Endothelial cell of umbilical vein (primary cell): ENCODE data around the gene CHRND. TPM values are rescaled to one million over a fixed set of nuclear protein-coding genes. Genes with fewer than 3 reads are reported as not detected.

Experiments used
- BruUV-seq: library from RNA; stranded (reverse); fragments of 400-500 nt; replicated peaks from 2 replicates; lab custom pipeline; 2021; lab: Mats Ljungman, UMichigan
- CTCF ChIA-PET: fragments of 300-600, 350-600 bp; sonication (Branson Sonifier 250); formaldehyde crosslinking; loops from one replicate; lab custom pipeline; 2021; ENCODE audit warnings: antibody characterized with exemption, inconsistent platforms; lab: Charles Lee
- POLR2A ChIA-PET: fragments of 300-600, 350-600 bp; sonication (Branson Sonifier 250); formaldehyde crosslinking; loops from one replicate; lab custom pipeline; 2021; ENCODE audit warnings: antibody characterized with exemption, inconsistent platforms; lab: Charles Lee
- DNase-seq: peaks from one replicate; pipeline ENCODE4 v3.0.0-alpha.2; 2011; ENCODE audit warnings: low read depth, low spot score
- FAIRE-seq: peaks from 2 replicates; lab custom pipeline; 2011; peaks lifted over from hg19 to GRCh38; lab: Jason Lieb, UNC
- H2AFZ ChIP-seq: 2 replicates; pipeline ENCODE4 v1.6.0; 2012; ENCODE audit warnings: low read depth, low read length, control low read depth, inconsistent platforms
- H3K27ac ChIP-seq: 2 replicates; pipeline ENCODE4 v1.5.1; 2011; ENCODE audit warnings: low read depth, mild to moderate bottlenecking, control low read depth, low read length, moderate library complexity; ENCODE audit not compliant: insufficient read depth
- H3K27me3 ChIP-seq, 2 experiments: 2 replicates each; pipeline versions ENCODE4 v1.6.0 to v1.6.1; 2011; ENCODE audit warnings: low read length in 2 of 2, mixed read lengths in 1 of 2; ENCODE audit not compliant: control insufficient read depth in 2 of 2, insufficient read depth in 2 of 2
- H3K36me3 ChIP-seq, 2 experiments: 2 replicates in 1 of 2; 3 replicates in 1 of 2; pipeline ENCODE4 v1.5.1; 2011; ENCODE audit warnings: low read length in 2 of 2, mild to moderate bottlenecking in 1 of 2, moderate library complexity in 1 of 2; ENCODE audit not compliant: control insufficient read depth in 2 of 2, insufficient read depth in 2 of 2; ENCODE audit errors: extremely low read depth in 1 of 2
- H3K4me1 ChIP-seq: 3 replicates; pipeline ENCODE4 v1.5.1; 2011; ENCODE audit warnings: mild to moderate bottlenecking, low read length; ENCODE audit not compliant: control insufficient read depth, insufficient read depth; ENCODE audit errors: extremely low read depth
- H3K4me2 ChIP-seq: 2 replicates; pipeline ENCODE4 v1.6.1; 2011; ENCODE audit warnings: low read length, control low read depth, mixed read lengths; ENCODE audit not compliant: insufficient read depth
- H3K4me3 ChIP-seq, 3 experiments: fragments of 200-600 bp in 1 of 3; sonication (generic), shearing (Covaris generic) in 1 of 3; replicated peaks in 1 of 3; 2 replicates each; pipeline ENCODE4 v1.5.1; 2011 to 2016; ENCODE audit warnings: control low read depth in 3 of 3, low read length in 3 of 3, mild to moderate bottlenecking in 2 of 3, inconsistent platforms in 1 of 3, low read depth in 1 of 3, moderate library complexity in 1 of 3; ENCODE audit not compliant: insufficient read depth in 1 of 3
- H3K79me2 ChIP-seq: 2 replicates; pipeline ENCODE4 v1.6.0; 2012; ENCODE audit warnings: low read length, inconsistent platforms; ENCODE audit not compliant: control insufficient read depth, insufficient read depth
- H3K9ac ChIP-seq: replicated peaks from 2 replicates; pipeline ENCODE3; 2011; ENCODE audit warnings: low read length, control low read depth; ENCODE audit not compliant: insufficient read depth; ENCODE audit errors: extremely low read depth
- H3K9me1 ChIP-seq: replicated peaks from 3 replicates; pipeline ENCODE4 v1.6.0; 2011; ENCODE audit warnings: mild to moderate bottlenecking, low read length; ENCODE audit not compliant: control insufficient read depth, insufficient read depth; ENCODE audit errors: extremely low read depth
- H3K9me3 ChIP-seq: replicated peaks from 2 replicates; pipeline ENCODE4 v1.5.1; 2012; ENCODE audit warnings: low read length, inconsistent platforms; ENCODE audit not compliant: control insufficient read depth, insufficient read depth
- H4K20me1 ChIP-seq: replicated peaks from 2 replicates; pipeline ENCODE3; 2011; ENCODE audit warnings: mild to moderate bottlenecking, low read length; ENCODE audit not compliant: control insufficient read depth, insufficient read depth; ENCODE audit errors: extremely low read depth
- CTCF ChIP-seq, 2 donors: IDR thresholded peaks; 1 replicate in 1 of 2; 2 replicates in 1 of 2; pipeline ENCODE4 v1.5.1; 2011; ENCODE audit warnings: low read length in 2 of 2, mild to moderate bottlenecking in 2 of 2, moderate library complexity in 2 of 2, control low read depth in 1 of 2, inconsistent platforms in 1 of 2, low read depth in 1 of 2; ENCODE audit not compliant: insufficient read depth in 1 of 2; ENCODE audit errors: extremely low read depth in 1 of 2
- EZH2 ChIP-seq: IDR thresholded peaks from 2 replicates; pipeline ENCODE4 v1.6.1; 2012; ENCODE audit warnings: borderline replicate concordance, low read depth, mild to moderate bottlenecking, moderate library complexity, low read length, inconsistent platforms; ENCODE audit not compliant: severe bottlenecking
- FOS ChIP-seq: IDR thresholded peaks from 2 replicates; pipeline ENCODE4 v1.6.1; 2011; ENCODE audit warnings: mild to moderate bottlenecking, low read length, moderate library complexity, borderline replicate concordance; ENCODE audit not compliant: insufficient read depth
- GATA2 ChIP-seq: IDR thresholded peaks from 2 replicates; pipeline ENCODE4 v1.7.0; 2011; ENCODE audit warnings: low read depth, mild to moderate bottlenecking, moderate library complexity, mixed read lengths, low read length; ENCODE audit not compliant: insufficient read length, insufficient read depth
- JUN ChIP-seq: IDR thresholded peaks from 2 replicates; pipeline ENCODE4 v1.6.1; 2011; ENCODE audit warnings: borderline replicate concordance, low read depth; ENCODE audit not compliant: insufficient read length, insufficient read depth
- MYC ChIP-seq: IDR thresholded peaks from one replicate; pipeline ENCODE4 v1.6.1; 2011; ENCODE audit warnings: mild to moderate bottlenecking, low read depth, low read length
- POLR2A ChIP-seq: IDR thresholded peaks from 2 replicates; pipeline ENCODE4 v1.6.1; 2012; ENCODE audit warnings: low read depth, mild to moderate bottlenecking, control low read depth, low read length
- POLR2AphosphoS5 ChIP-seq: IDR thresholded peaks from 2 replicates; pipeline ENCODE4 v1.6.1; 2012; ENCODE audit warnings: low read depth, mild to moderate bottlenecking, control low read depth, low read length, moderate library complexity; ENCODE audit not compliant: insufficient read depth
- dilution Hi-C: fragments of 300-500 bp; cut with MboI; formaldehyde crosslinking; loops from one replicate; pipeline ENCODE4 v1.15.0; 2019; ENCODE audit warnings: low sequenced_read_pairs; ENCODE audit not compliant: extremely low pct_ligation_motif_present
- intact Hi-C: fragments of 100-400 bp; cut with micrococcal nuclease; formaldehyde crosslinking; loops from one replicate; pipeline ENCODE4 v1.10.0; 2022
- polyA plus RNA-seq, 4 experiments: library from polyadenylated mRNA; depleted of rRNA in 3 of 4; stranded (reverse) in 3 of 4; unstranded in 1 of 4; fragments of >200 nt; gene quantifications; 2 replicates each; pipeline versions ENCODE4 v1.2.1 to v1.2.3, GENCODE V29; 2011 to 2012; ENCODE audit warnings: missing spikeins in 1 of 4
- total RNA-seq: library from RNA; stranded (reverse); gene quantifications from 2 replicates; pipeline ENCODE4 v1.2.3, GENCODE V29; 2021
- TF ChIP-seq, protein P1 (sequence below): IDR thresholded peaks from 2 replicates; pipeline ENCODE4 v1.6.1; 2011; ENCODE audit not compliant: insufficient read depth, insufficient read length

Gene CHRND
- total and polyA plus RNA-seq, 2 donors (not counting 3 experiments of a cell fraction or from before 2014, with no cell fraction given), result not detected

- Histone ChIP-seq H3K4me1 (no peaks in the 10 kb centered on the region), H3K9ac (no peak overlapping the region), H3K9me1 (no peaks in the 10 kb centered on the region), H3K27ac (no peak overlapping the region), H3K36me3 (no peaks in the 10 kb centered on the region), H4K20me1 (no peaks in the 10 kb centered on the region), H3K9me3 (no peaks in the 10 kb centered on the region), H3K79me2 (no peaks in the 10 kb centered on the region), H3K27me3 (peaks cover 23 to 35% of the 10 kb centered on the region in 2 experiments), H2AFZ (no peak overlapping the region), H3K4me3 (no peak overlapping the region), H3K4me2 (no peak overlapping the region)
- dilution Hi-C loops (no loop called here), intact Hi-C loops (no loop called here)
- no peak for TF ChIP-seq GATA2
- TF ChIP-seq, protein P1, sequence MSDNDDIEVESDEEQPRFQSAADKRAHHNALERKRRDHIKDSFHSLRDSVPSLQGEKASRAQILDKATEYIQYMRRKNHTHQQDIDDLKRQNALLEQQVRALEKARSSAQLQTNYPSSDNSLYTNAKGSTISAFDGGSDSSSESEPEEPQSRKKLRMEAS, result no peak
- TF ChIP-seq POLR2AphosphoS5, result no peak
- no peak for TF ChIP-seq MYC
- no peak for TF ChIP-seq CTCF (IDR thresholded peaks at IDR 0.05; ENCODE audit: extremely low read depth in 1 of 2, insufficient read depth in 1 of 2, low read depth in 1 of 2, low read length in 2 of 2)
- TF ChIP-seq POLR2A, result no peak
- no peak for TF ChIP-seq JUN
- TF ChIP-seq FOS, result no peak
- no peak for TF ChIP-seq EZH2
- ChIA-PET POLR2A (no interaction called here), CTCF (interaction anchor here (1.2 kb wide), 1 partner anchor 65 kb away, joined by 4 read pairs; no protein-coding TSS in a partner anchor)
- no peak for FAIRE-seq
- BruUV-seq, result no TSS peak
- no peak for DNase-seq
Observed at GRCh38 chr2:232490221-232491138, 35.5 kb upstream of the CHRND start.
